GM13977 (cell line): ENCODE results near the gene SLC22A25.

Experiments
- DNase-seq: peaks from one replicate; pipeline ENCODE4 v3.0.0; 2012; ENCODE audit warnings: low spot score
- CTCF ChIP-seq: IDR thresholded peaks from 2 replicates; pipeline ENCODE4 v1.5.1; 2012; ENCODE audit warnings: mild to moderate bottlenecking, control low read depth; ENCODE audit not compliant: insufficient read depth; ENCODE audit errors: extremely low read depth, missing control alignments
- in situ Hi-C: fragments of 300-500 bp; cut with MboI; formaldehyde crosslinking; loops from one replicate; pipeline ENCODE4 v1.12.0; 2022; ENCODE audit warnings: low sequenced_read_pairs, low pct_unique_long_range_greater_than_20kb, mixed read lengths, inconsistent platforms; ENCODE audit not compliant: unreplicated experiment

Gene SLC22A25

GRCh38 chr11:63210111-63210510, 33.3 kb downstream of the SLC22A25 start:
- DNase-seq: no peak
- in situ Hi-C loops: loop anchor here (25.0 kb wide), 1 partner anchor 173 kb away; no protein-coding TSS in a partner anchor
- no peak for TF ChIP-seq CTCF
